Measurements from ENCODE around the gene MUC4. TPM values are rescaled to one million over a fixed set of nuclear protein-coding genes. Genes with fewer than 3 reads are reported as not detected.

Gene MUC4
- total and polyA plus RNA-seq, 9 of the 15 experiments (the other 6 are each of a cell fraction or from before 2014, with no cell fraction given) = under 0.01 to 0.21 (median 0.10) TPM; not detected in 4

- H3K27ac ChIP-seq (ENCODE audit: extremely low read depth, low read depth, low read length) = no peak overlapping the region
- H3K27me3 ChIP-seq (ENCODE audit: control insufficient read depth in 2 of 2, insufficient read depth in 2 of 2, low read length in 2 of 2) = peaks cover 19 to 37% of the 10 kb centered on the region in 2 experiments
- no peak overlapping the region for H3K4me2 ChIP-seq (ENCODE audit: insufficient read depth, low read length)
- H4K20me1 ChIP-seq (replicated peaks; ENCODE audit: control insufficient read depth, insufficient read depth, low read length) = no peaks in the 10 kb centered on the region
- no peaks in the 10 kb centered on the region for H3K9me1 ChIP-seq (ENCODE audit: control insufficient read depth, insufficient read depth, low read length)
- H3K79me2 ChIP-seq (ENCODE audit: control insufficient read depth, insufficient read depth, low read length) = no peaks in the 10 kb centered on the region
- H3K9me3 ChIP-seq (replicated peaks; ENCODE audit: control insufficient read depth, insufficient read depth, low read depth, low read length) = no peaks in the 10 kb centered on the region
- no peak for DNase-seq (ENCODE audit: extremely low read depth in 1 of 4, low spot score in 3 of 4)
- no peak overlapping the region for H2AFZ ChIP-seq (ENCODE audit: low read depth, low read length)
- no peak overlapping the region for H3K4me3 ChIP-seq
- H3K9ac ChIP-seq (ENCODE audit: insufficient read depth in 1 of 2, low read depth in 2 of 2, low read length in 2 of 2) = no peak overlapping the region
- BruUV-seq (replicated peaks) = no TSS peak
- no peak for FAIRE-seq
- ChIA-PET POLR2A (interaction anchor here (0.5 to 2.2 kb wide), 4 partner anchors 8 to 32 kb away, joined by 3 to 9 read pairs (median 4); no protein-coding TSS in a partner anchor), CTCF (ENCODE audit: low intra/inter-chr PET ratio) (no interaction called here)
- 10% methylated on average over 8 of the region's 8 CpGs for WGBS (ENCODE audit: insufficient coverage, low coverage, missing lambda C conversion rate)
- H3K4me1 ChIP-seq (replicated peaks in 1 of 2; ENCODE audit: control insufficient read depth in 2 of 2, insufficient read depth in 2 of 2, low read length in 2 of 2) = peaks cover 0 to 19% of the 10 kb centered on the region in 2 experiments; a peak in 2 of 5 replicates
- intact Hi-C loops (cut with micrococcal nuclease) = loop anchor here (10.0 kb wide), 3 partner anchors 108 to 168 kb away; no protein-coding TSS in a partner anchor
- H3K36me3 ChIP-seq (ENCODE audit: control insufficient read depth, insufficient read depth, low read length) = no peaks in the 10 kb centered on the region
- no peak for ATAC-seq
- TF ChIP-seq NR4A1 (CRISPR knock-in tag; IDR thresholded peaks at IDR 0.05) = 0 out of 2 replicates have a peak, but pooled peaks have one; percentile 20
- no peak for TF ChIP-seq NR4A1 (tag; IDR thresholded peaks at IDR 0.05)
- TF ChIP-seq PHB2 (IDR thresholded peaks at IDR 0.05; ENCODE audit: low read depth) = no peak
- in situ Hi-C loops (cut with MboI) = loop anchor here (10.0 kb wide), 1 partner anchor 1908 kb away; no protein-coding TSS in a partner anchor
Observed at GRCh38 chr3:195746346-195746745, 65.4 kb downstream of the MUC4 start.

DNA sequence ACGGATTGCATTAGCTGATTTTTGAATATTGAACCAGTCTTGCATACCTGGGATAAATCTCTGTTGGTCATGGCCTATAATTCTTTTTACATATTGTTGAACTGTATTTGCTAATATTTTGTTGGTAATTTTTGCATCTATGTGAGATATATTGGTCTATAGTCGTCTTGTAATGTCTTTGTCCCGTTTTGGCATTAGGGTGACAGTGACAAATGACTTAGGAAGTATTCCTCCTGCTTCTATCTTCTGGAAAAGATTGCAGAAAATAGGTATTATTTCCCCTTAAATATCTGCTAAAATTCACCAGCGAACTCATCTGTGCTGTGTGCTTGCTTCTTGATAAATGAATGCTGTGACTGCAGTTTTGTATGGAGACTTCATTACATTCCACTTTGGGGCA is 67.3 kb downstream of the MUC4 start:
- peaks cover 0 to 19% of the 10 kb centered on the region in 2 experiments; a peak in 2 of 5 replicates for H3K4me1 ChIP-seq (replicated peaks in 1 of 2; ENCODE audit: control insufficient read depth in 2 of 2, insufficient read depth in 2 of 2, low read length in 2 of 2)
- no peak overlapping the region for H3K4me2 ChIP-seq (ENCODE audit: insufficient read depth, low read length)
- no peaks in the 10 kb centered on the region for H3K9me1 ChIP-seq (ENCODE audit: control insufficient read depth, insufficient read depth, low read length)
- no peak overlapping the region for H3K4me3 ChIP-seq
- no peak for ATAC-seq
- no peaks in the 10 kb centered on the region for H3K36me3 ChIP-seq (ENCODE audit: control insufficient read depth, insufficient read depth, low read length)
- no peak overlapping the region for H3K27ac ChIP-seq (ENCODE audit: extremely low read depth, low read depth, low read length)
- intact Hi-C loops (cut with micrococcal nuclease) = loop anchor here (1.0 to 10.0 kb wide), 4 partner anchors 14 to 170 kb away; no protein-coding TSS in a partner anchor
- TF ChIP-seq, protein P1, sequence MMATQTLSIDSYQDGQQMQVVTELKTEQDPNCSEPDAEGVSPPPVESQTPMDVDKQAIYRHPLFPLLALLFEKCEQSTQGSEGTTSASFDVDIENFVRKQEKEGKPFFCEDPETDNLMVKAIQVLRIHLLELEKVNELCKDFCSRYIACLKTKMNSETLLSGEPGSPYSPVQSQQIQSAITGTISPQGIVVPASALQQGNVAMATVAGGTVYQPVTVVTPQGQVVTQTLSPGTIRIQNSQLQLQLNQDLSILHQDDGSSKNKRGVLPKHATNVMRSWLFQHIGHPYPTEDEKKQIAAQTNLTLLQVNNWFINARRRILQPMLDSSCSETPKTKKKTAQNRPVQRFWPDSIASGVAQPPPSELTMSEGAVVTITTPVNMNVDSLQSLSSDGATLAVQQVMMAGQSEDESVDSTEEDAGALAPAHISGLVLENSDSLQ (IDR thresholded peaks at IDR 0.05) = peak; percentile 78
- TF ChIP-seq SMARCA5 (IDR thresholded peaks at IDR 0.05) = no peak
- peak; percentile 67 for TF ChIP-seq MEIS2 (IDR thresholded peaks at IDR 0.05; ENCODE audit: partially characterized antibody)
- H3K27me3 ChIP-seq (ENCODE audit: control insufficient read depth in 2 of 2, insufficient read depth in 2 of 2, low read length in 2 of 2) = peaks cover 31 to 54% of the 10 kb centered on the region in 2 experiments
- no TSS peak for BruUV-seq (replicated peaks)
- no peak overlapping the region for H2AFZ ChIP-seq (ENCODE audit: low read depth, low read length)
- H3K9ac ChIP-seq (ENCODE audit: insufficient read depth in 1 of 2, low read depth in 2 of 2, low read length in 2 of 2) = no peak overlapping the region
- no peaks in the 10 kb centered on the region for H3K79me2 ChIP-seq (ENCODE audit: control insufficient read depth, insufficient read depth, low read length)
- FAIRE-seq = peak; percentile 68
- ChIA-PET CTCF (ENCODE audit: low intra/inter-chr PET ratio) (interaction anchor here (1.3 kb wide), 1 partner anchor 15 kb away, joined by 5 read pairs; no protein-coding TSS in a partner anchor), POLR2A (interaction anchor here (0.6 to 2.2 kb wide), 4 partner anchors 12 to 26 kb away, joined by 3 to 9 read pairs (median 5); no protein-coding TSS in a partner anchor)
- in situ Hi-C loops (cut with MboI) = loop anchor here (10.0 kb wide), 1 partner anchor 1910 kb away; no protein-coding TSS in a partner anchor
- no peak for DNase-seq (ENCODE audit: extremely low read depth in 1 of 4, low spot score in 3 of 4)
- 5% methylated on average over 4 of the region's 4 CpGs for WGBS (ENCODE audit: insufficient coverage, low coverage, missing lambda C conversion rate)
- H3K9me3 ChIP-seq (replicated peaks; ENCODE audit: control insufficient read depth, insufficient read depth, low read depth, low read length) = no peaks in the 10 kb centered on the region
- no peaks in the 10 kb centered on the region for H4K20me1 ChIP-seq (replicated peaks; ENCODE audit: control insufficient read depth, insufficient read depth, low read length)

Data from K562 (cell line).